ENCODE data around the gene EPS8L1.

The EPS8L1 gene

GRCh38 chr19:55117663-55118391 is 42.2 kb downstream of the EPS8L1 start:
- DNase-seq = peak; percentile 99

DNA sequence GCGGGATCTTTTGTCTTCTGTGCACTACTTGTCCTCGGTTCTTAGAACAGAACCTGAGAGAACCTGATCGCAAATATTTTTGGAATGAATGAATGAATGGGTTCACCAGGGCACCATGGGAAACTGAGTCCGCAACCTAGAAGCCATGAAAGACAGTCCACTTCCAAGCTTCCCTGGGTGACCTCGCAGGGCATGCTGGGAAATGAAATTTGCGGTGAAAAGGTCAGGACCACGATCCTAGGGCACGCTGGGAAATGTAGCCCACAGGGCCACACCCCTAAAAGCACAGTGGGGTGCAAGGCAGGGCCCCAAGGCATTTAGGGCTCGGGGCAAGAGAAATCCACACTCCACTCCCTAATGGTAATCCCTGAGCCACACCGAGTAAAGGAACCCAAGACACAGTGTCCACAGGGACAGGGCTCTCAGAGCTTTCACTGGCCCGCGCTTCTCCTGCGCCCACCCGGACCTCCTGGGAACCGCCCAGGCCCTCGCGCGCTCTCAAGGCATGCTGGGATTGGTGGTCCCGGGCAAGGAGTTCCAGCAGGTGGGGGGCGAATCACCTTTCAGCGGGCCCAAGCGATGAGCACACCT is 42.8 kb downstream of the EPS8L1 start:
- no peak for DNase-seq

- DNase-seq = no peak
Observed at GRCh38 chr19:55119053-55119452, 43.4 kb downstream of the EPS8L1 start.

GRCh38 chr19:55131421-55131820 is 55.8 kb downstream of the EPS8L1 start:
- DNase-seq = no peak

GRCh38 chr19:55132453-55133129 is 56.9 kb downstream of the EPS8L1 start:
- DNase-seq = no peak

DNA sequence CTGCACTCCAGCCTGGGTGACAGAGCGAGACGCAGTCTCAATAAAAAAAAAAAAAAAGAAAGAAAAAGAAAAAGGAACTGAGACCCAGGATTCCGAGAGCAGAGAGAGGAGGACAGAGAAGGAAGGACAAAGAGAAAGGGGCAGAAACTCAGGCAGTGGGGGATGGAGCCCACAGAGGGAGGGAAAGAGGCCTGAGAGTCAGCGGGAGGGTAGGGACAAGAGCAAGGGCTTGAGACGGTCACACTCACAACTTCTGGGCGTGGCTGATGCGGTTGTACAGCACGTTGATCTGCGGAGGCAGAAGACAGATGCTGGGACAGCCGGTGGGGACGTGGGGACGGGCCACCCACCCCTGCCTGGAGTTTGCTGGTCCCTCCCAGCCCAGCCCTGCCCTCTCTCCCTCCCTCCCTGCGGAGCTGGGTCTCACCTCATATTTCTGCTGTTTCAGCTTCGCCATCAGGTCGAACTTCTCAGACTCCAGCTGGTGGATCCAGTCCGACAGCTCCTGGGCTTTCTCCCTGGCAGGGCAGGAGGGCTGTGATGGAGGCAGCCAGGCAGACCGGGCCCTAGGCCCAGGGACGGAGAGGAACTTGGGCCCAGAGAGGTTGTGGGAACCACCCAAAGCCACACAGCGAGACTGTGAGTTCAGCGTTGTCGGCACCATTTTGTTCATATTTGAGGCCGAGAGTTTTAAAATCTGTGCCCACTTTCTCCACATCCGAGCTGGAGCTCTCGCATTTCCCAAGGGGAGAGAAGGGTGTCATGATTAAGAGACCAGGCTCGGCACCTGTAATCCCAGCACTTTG is 58.2 kb downstream of the EPS8L1 start:
- no peak for DNase-seq

DNA sequence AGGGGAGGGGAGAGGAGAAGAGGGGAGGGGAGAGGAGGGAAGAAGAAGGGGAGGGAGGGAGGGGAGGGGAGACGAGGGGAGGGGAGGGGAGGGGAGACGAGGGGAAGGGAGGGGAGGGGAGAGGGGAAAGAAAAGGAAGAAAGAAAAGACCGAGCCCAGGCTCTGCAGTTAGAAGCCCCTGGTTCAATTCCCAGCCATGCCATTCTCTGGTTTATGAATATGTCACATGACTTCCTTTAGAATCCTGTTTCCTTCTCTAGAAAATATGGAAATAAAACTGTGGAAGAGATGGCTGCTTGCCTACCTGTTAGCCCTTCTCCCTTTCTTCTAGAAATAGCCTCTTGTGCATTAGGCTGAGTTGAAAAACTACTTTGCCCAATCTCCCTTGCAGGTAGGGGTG is 59.1 kb downstream of the EPS8L1 start:
- no peak for DNase-seq

DNA sequence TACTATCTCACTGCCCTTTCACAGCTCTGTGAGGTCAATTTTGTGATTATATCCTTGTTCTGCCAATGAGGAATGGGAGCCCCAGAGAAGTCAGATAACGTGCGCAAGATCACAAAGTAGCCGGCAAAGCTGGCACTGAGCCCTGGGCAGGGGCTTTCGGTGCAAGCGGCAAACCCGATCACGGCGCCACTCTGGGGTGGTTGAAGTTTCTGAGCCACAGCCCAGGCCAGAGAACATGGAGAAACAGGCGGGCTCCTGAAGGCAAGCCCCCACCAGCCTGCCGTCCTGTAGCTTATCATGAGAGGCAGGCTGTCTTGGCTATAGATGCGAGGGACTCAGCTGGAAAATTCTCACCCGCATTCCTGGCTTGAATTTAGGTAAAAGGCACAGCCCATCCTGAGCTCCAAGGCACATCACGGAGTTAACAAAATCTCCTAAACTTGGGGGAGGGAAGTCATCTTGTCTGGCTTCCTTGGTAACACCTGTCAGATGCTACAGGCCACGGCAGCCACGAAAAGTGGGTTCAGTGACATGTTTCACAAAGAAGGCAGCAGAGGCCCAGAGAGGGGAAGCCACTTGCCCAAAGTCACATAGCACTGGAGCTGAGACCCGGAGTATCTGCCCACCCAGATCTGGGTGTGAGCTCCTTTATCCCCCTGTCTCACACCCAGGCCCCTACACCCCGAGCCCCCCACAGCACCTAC is 60.9 kb downstream of the EPS8L1 start:
- DNase-seq = no peak
